GM21423 (cell line): ENCODE measurements around the gene AIP.
"Not testable (repeated sequence)": the region's sequence is repeated elsewhere in the genome, so short reads cannot be mapped to it uniquely, and the experiment has no call there.

Experiments
- ATAC-seq: cut with Tn5 transposase; IDR thresholded peaks from one replicate; pipeline ENCODE4 v1.9.1; 2021; ENCODE audit warnings: mild to moderate bottlenecking, moderate library complexity; ENCODE audit not compliant: unreplicated experiment

The AIP gene

DNA sequence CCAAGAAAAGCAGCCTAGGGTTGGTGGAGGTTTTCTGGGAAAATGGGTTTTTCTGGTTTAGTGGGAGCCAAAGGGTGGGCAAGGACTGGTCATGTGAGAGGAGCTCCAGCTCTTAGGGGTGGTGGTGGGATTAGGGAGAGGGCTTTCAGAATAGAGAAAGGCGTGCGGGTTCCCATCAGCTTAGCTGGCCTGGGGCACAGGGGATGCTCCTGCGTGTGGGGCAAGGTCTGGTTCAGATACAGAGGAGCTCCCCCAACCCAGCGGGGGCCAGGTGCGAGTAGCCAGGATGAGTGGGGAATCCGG lies 14.4 kb upstream of the AIP start:
- no peak for ATAC-seq

DNA sequence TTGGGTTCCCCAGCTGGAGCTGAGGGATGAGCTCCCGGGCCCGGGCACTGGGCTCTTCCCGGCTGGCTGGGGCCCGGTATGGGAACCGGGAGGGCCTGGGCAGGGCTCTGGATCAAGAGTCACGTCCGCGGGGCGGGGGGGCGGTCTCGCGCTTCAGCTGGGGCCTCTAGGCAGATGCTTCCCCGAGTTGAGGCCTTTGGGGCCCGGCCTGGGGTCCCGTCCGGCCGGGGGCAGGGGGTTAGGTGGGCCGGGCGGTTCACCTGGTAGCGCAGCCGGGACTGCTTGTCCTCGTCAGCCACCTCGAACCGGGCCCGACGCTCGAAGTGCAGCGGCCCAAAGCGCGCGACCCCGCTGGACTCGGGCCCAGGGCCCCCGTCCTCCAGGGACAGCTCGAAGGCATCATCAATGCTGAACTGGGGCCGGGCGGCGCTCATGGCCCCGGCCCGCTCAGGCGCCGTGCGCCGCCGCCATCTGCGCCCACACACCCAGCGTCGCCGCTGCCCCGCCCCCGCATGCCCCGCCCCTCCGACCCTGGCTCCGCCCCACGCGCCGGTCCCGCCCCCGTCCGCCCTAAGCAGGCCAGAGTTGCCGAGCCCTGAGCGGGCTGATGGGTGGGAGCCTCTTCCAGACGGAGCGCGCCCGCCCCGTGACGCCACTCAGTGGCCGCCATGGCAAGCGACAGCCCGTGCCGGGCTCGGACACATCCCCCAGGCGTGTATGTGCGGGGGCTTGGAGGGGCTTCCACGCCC lies 13.9 kb upstream of the AIP start, which contains the start of gene TMEM134:
TSS of gene TMEM134 (minus strand) at position 493 of the 749 bp plus-strand sequence. CDS start at position 434, 59 bp downstream.
- peak; percentile 67 for ATAC-seq

DNA sequence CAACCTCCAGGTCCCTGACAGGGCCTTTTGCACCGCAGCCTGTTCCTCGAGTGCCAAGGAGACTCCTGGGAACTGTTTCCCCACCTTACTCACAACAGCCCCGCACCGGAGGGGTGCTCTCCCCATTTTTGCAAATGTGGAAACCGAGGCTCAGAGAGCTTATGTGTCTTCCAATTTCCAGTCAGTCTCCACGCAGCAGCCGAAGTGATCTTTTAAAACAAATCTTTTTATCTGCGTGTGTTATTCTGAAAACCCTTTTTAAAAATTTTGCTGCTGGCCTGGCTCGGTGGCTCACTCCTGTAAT lies 13.4 kb upstream of the AIP start:
- no peak for ATAC-seq

DNA sequence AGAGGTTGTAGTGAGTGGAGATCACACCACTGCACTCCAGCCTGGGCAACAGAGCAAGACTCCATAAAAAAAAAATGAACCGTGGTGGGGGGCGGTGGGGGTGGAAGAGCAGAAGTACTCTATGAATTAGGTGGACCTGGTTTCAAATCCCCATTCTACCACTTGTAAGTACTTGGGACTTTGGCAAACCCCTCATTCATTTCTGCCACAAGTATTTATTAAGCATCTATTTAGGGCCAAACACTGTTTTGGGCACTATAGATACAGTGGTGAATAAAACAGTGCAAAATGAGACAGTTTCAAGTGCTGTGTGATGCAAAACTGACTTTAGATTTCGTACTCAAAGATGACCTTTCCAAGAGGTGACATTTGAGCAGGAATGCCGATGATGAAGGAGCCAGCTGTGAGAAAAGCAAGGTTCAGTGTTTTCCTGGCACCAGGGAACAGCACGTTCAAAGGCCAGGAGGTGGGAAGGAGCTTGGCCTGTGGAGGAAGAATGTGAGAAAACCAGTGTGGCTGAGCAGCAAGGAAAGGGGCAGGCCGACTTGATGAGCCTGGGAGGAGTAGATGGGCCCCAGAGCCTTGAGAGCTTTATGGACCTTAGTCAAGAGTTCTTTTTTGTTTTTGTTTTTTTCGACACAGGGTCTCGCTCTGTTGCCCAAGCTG lies 12.4 kb upstream of the AIP start:
- ATAC-seq: no peak

DNA sequence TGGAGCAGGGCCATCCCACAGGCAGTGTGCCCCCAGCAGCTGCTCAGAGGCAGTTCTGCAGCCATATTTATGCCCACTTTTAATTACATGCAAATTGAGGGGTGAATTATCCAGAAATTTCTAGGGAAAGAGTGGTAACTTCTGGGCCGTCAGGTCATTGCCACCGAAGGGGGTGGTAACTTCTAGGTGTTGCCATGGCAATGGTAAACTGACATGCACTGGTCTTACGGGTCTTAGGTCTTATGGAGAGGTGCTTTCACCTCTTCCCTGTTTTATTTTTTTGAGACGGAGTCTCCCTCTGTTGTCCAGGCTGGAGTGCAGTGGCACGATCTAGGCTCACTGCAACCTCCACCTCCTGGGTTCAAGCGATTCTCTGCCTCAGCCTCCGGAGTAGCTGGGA lies 9.9 kb upstream of the AIP start:
- no peak for ATAC-seq

DNA sequence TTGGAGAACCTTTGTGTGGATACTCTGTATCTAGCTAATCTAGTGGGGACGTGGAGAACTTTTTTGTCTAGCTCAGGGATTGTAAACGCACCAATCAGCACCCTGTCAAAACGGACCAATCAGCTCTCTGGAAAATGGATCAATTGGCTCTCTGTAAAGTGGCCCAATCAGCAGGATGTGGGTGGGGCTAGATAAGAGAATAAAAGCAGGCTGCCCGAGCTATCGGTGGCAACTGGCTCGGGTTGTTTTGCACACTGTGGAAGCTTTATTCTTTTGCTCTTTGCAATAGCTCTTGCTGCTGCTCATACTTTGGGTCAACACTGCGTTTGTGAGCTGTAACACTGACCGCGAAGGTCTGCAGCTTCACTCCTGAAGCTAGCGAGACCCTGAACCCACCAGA lies 6.1 kb upstream of the AIP start:
- ATAC-seq: not testable (repeated sequence)

DNA sequence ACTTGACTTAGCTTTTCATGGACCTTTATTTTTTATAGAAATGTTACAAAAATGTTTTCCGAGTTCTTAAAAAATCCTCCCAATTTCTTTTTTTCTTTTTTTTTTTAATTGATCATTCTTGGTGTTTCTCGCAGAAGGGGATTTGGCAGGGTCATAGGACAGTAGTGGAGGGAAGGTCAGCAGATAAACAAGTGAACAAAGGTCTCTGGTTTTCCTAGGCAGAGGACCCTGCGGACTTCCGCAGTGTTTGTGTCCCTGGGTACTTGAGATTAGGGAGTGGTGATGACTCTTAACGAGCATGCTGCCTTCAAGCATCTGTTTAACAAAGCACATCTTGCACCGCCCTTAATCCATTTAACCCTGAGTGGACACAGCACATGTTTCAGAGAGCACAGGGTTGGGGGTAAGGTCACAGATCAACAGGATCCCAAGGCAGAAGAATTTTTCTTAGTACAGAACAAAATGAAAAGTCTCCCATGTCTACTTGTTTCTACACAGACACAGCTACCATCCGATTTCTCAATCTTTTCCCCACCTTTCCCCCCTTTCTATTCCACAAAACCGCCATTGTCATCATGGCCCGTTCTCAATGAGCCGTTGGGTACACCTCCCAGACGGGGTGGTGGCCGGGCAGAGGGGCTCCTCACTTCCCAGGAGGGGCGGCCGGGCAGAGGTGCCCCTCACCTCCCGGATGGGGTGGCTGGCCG lies 5.3 kb upstream of the AIP start:
- not testable (repeated sequence) for ATAC-seq

DNA sequence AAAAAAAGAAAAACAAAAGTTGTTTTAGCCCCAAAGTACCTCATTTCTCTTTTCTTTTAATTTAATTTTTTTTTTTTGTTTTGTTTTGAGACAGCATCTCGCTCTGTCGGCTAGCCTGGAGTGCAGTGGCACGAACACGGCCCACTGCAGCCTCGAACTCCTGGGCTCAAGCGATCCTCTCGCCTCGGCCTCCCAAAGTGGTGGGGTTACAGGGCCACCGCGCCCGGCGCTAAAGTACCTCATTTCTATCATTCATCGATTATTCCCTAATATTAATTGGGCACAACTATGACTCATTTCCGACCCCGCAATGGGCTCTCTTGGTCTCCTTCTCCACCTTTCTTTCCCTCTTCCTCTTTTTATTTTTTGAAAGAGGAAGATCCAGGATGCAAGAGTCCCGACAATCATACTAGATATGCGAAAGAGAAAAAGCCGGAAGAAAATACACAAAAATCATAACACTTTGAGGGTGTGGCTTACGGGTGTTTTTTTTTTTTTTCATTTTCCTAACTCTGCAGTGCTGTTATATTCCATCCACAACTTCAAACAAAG lies 475 bp upstream of the AIP start:
- peak; percentile 9 for ATAC-seq

DNA sequence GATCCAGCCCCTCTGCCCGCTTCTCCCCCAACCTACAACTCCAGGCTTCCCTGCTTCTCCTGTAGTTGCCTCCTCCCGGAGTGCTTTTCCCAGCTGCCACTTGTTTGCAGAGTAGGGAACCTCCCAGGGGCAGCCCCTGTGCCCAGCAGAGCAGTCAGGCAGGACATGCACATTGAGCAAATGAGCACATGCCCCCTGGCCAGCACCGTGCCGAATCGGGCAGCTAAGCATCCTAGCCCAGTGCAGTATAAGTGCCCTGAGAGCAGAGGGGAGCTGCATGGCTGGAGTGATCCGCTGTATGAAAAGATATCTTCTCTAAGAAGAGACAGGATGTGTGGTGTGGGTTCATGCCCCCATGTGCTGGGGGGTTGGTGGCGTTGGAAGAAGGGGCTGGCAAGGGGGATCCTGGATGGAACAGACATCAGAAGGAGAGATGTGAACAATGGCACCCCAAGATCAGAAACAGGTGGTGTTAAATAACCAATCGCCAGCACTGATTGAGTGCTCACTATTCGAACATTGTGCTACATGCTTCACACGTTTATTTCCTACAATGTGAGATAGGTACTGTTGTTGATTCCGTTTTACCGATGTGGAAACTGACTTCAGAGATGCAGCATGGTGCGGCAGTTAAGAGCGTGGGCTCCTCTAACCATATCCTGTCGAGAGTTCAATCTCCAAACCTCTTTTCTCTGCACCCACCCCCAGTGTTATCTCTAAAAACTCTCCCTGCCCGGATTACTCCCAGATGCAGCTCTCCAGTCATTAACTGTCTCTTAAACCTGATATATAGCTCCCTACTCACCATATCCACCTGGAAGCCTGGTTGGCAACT lies 1.2 kb downstream of the AIP start:
- no peak for ATAC-seq

DNA sequence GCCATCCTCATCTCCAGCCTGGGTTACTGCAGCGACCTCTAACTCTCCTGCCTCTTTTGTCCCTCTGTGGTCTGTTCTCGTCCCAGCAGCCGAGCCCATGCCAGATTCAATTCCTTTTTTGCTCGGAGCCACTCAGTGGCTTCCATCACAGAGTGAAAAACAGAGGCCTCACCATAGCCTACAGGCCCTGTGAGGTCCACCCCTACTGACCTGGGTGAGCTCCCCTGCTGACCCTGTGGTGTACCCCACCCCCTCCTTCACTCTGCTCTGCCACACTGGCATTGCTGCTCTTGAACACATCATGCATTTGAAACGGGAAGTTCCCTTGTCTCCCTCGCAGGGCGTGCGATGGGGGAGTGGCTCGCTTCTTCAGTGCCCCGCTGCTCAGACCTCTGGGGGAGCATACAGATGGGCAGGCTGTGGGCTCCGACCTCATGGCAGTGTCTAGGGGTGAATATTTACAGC lies 2.1 kb downstream of the AIP start:
- no peak for ATAC-seq

DNA sequence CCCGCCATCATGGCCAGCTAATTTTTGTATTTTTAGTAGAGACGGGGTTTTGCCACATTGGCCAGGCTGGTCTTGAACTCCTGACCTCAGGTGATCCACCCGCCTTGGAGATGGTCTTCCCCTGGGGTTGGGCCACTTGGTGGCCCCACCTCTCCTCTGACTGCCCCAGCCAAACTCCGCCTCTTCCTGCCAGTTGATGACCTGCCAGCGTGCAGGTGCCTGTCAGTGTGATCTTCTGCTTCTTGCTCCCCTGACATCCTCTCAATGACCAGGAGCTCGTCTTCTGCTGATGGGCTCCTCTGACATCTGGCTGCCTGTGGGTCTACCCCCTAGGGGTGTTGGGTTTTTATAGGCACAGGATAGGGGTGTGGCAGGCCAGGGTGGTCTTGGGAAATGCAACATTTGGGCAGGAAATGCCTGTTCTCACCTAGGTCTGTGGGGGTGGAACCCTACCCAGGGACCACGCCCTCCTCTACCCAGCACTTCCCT lies 3.1 kb downstream of the AIP start:
- ATAC-seq: not testable (repeated sequence)

DNA sequence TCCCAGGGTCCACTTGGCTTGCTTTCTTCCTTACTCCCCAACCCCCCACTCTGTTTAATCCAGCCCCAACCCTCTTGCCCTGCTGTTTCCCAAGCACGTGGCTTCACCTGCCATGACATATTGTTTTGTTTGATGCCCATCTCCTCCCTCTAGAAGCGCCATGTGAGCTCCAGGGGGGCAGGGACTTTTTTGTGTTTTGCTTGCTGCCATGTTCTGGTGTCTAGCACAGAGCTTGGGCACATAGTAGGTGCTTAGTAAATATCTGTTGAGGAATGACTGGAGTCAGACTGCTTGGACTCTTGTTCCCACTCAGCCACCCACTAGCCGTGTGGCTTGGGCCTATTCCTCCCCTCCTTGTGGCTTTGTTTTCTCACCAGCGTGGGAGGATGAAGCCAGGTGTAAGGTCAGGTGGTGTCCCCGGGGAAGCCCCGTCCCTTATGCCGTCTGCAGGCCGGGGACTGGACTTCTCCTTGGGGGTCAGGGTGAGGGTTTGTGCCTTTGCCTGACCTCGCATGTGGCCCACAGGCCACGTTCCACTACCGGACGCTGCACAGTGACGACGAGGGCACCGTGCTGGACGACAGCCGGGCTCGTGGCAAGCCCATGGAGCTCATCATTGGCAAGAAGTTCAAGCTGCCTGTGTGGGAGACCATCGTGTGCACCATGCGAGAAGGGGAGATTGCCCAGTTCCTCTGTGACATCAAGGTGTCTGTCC lies 3.8 kb downstream of the AIP start:
- ATAC-seq: no peak

DNA sequence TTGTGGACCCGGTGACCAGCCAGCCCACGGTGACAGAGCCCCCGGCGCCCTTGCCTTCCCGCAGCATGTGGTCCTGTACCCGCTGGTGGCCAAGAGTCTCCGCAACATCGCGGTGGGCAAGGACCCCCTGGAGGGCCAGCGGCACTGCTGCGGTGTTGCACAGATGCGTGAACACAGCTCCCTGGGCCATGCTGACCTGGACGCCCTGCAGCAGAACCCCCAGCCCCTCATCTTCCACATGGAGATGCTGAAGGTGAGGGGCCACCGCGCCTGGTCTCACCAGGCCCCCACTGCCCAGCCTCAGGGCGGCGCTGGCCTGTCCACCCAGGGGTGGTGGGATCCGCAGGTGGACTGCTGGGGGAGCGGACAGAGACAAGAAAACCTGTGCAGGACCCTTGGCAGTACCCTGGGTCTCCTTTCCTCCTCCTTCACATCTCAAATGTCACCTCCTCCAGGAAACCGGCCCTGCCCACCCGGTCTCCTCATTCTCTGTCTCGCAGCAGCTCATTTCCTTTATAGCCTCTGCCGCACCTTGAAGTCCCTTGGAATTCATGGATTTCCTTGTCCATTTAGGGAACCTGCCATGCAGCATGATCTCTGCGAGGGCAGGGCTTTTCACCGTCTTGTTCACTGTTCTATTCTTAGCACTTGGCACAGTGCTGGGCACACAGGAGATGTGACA lies 6.5 kb downstream of the AIP start:
- no peak for ATAC-seq

DNA sequence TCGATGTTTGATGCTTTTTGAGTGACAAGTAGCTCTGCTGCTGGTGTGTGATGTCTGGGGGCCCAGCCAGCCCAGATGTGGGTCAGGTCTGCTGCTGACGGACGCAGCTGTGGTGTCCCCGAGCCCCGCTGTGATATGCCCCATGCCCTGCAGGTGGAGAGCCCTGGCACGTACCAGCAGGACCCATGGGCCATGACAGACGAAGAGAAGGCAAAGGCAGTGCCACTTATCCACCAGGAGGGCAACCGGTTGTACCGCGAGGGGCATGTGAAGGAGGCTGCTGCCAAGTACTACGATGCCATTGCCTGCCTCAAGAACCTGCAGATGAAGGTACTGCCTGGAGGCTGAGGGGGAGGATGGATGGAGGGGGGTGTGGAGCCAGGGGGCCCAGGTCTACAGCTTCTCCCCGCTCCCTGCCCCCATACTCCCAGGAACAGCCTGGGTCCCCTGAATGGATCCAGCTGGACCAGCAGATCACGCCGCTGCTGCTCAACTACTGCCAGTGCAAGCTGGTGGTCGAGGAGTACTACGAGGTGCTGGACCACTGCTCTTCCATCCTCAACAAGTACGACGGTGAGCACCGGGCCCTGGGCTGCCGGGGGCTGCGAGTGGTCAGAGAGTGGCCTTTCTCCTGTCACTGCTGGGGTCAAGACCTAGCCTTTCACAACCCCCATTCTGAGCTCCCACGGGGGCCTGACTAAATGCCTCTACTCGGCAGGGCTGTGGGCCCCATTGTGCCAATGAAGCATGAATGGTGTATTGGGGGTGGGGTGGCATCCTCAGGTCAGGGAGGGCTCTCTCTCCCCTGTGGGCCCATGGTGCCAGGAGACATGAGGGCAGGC lies 7.3 kb downstream of the AIP start:
- no peak for ATAC-seq

DNA sequence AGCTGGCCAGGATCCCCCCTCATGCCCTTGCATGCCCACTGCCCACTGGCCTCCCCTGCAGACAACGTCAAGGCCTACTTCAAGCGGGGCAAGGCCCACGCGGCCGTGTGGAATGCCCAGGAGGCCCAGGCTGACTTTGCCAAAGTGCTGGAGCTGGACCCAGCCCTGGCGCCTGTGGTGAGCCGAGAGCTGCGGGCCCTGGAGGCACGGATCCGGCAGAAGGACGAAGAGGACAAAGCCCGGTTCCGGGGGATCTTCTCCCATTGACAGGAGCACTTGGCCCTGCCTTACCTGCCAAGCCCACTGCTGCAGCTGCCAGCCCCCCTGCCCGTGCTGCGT lies 7.9 kb downstream of the AIP start:
- no peak for ATAC-seq

DNA sequence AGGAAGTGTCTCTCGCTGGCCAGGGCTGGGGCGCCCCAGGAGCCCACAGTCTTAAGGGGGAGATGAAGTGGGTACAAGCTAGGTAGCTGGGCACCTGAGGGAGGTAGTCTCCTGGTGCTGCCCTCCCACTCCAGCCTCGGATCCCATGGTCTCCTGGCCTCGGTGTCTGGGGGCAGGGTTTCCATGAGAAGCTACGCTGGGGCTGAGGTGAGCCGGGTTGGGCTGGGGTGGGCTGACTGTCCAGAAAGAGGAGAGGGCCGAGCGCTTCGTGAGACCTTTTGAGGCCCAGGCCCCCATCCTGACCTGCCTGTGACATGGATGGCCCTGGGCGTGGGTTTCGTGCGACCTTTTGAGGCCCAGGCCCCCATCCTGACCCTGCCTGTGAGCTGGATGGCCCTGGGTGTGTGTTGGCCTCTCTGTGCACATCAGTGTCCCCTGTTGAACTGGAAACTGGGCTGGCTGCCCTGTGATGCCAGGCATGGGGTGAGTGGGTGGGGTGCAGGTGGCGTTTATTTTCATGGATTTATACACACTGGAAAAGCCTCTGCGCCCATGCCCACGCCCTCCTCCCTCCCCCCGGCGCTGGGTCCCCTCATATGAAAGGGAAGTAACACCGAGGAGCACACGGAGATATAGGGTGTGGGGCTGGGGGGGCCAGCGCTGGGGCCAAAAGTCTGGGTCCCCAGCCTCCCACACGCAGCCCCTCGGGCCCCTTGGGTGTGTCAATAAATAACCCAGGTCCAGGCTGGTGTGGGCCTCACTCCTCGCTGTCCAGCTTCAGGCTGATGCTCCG lies 8.6 kb downstream of the AIP start:
- no peak for ATAC-seq

DNA sequence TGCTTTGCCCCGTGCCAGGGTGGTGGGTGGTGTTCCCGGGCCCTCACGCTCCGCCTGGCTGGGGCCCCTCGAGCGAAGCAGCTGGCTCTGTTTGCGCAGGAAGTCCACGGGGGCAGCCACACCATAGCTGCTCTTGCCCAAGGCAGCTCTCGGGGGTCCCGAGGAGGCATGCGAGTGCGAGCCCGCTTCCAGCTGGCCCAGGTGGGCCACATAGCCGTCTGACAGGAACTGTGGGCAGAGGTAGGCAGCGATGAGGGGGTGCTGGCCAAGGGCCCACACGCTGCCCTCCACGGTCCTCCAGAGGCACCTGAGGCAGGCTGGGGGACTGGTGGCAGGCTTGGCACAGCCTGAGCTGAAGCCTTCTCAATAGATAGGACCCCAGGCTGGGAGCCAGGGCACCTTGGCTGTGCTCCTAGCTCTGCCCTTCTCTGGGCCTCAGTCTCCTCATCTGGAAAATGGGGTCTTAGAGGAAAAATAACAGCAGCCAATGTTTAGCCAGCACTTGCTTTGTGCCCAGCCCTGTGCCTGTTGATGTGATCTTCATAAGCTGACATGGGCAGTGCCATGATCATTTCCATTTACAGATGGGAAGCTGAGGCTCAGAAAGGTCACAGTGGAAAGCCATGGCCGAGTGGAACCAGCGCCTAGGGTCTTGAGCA lies 9.4 kb downstream of the AIP start:
- no peak for ATAC-seq
